GM12878 (cell line): ENCODE results near the gene SCN8A. TPM values are rescaled to one million over a fixed set of nuclear protein-coding genes. Genes with fewer than 3 reads are reported as not detected.

Experiments
- ATAC-seq: fragments of 200-7000 bp; cut with Tn5 transposase; 3 replicates; pipeline ENCODE4 v1.9.1; 2020; ENCODE audit warnings: mild to moderate bottlenecking, moderate library complexity
- BruUV-seq: library from RNA; stranded (reverse); fragments of 400-500 nt; replicated peaks from 2 replicates; lab custom pipeline; 2021; lab: Mats Ljungman, UMichigan
- CTCF ChIA-PET: fragments of 300-600 bp; sonication (Branson Sonifier 250); formaldehyde crosslinking; extraction: SDS; loops from one replicate; lab custom pipeline; 2021; ENCODE audit warnings: inconsistent platforms; lab: Yijun Ruan, JAX
- POLR2A ChIA-PET: fragments of 350-600 bp; formaldehyde crosslinking; extraction: SDS; loops from one replicate; lab custom pipeline; 2021; ENCODE audit warnings: inconsistent platforms; lab: Charles Lee
- RAD21 ChIA-PET: fragments of 300-600 bp; sonication (Branson Sonifier 250); formaldehyde crosslinking; loops from one replicate; lab custom pipeline; 2023; ENCODE audit warnings: antibody characterized with exemption; ENCODE audit not compliant: unreplicated experiment; lab: Charles Lee
- SMC1A ChIA-PET: fragments of 300-600 bp; sonication (Branson Sonifier 250); formaldehyde crosslinking; loops from one replicate; lab custom pipeline; 2023; ENCODE audit not compliant: unreplicated experiment, uncharacterized antibody; lab: Charles Lee
- DNase-seq: peaks from one replicate; pipeline ENCODE4 v3.0.0-alpha.2; 2011; ENCODE audit warnings: low read depth, low spot score
- FAIRE-seq: peaks from 3 replicates; lab custom pipeline; 2011; peaks lifted over from hg19 to GRCh38; lab: Jason Lieb, UNC
- H2AFZ ChIP-seq: 2 replicates; pipeline ENCODE4 v1.6.0; 2011; ENCODE audit warnings: low read depth, low read length, control low read depth; ENCODE audit not compliant: control insufficient read depth
- H3K27ac ChIP-seq: 2 replicates; pipeline ENCODE4 v1.5.1; 2011; ENCODE audit warnings: control low read depth; ENCODE audit not compliant: control insufficient read depth, insufficient read depth
- H3K27me3 ChIP-seq, 2 experiments: replicated peaks in 1 of 2; 2 replicates each; pipeline versions ENCODE4 v1.6.0 to v1.6.1; 2011; ENCODE audit warnings: low read length in 1 of 2; ENCODE audit not compliant: control insufficient read depth in 2 of 2, insufficient read depth in 2 of 2
- H3K36me3 ChIP-seq, 2 experiments: 2 replicates each; pipeline ENCODE4 v1.5.1; 2011; ENCODE audit warnings: low read length in 1 of 2; ENCODE audit not compliant: control insufficient read depth in 2 of 2, insufficient read depth in 2 of 2
- H3K4me1 ChIP-seq: 2 replicates; pipeline ENCODE4 v1.6.1; 2011; ENCODE audit warnings: mild to moderate bottlenecking, low read length, moderate library complexity, mixed read lengths; ENCODE audit not compliant: control insufficient read depth, insufficient read depth
- H3K4me2 ChIP-seq: 2 replicates; pipeline ENCODE4 v1.6.0; 2011; ENCODE audit warnings: control low read depth; ENCODE audit not compliant: control insufficient read depth, insufficient read depth
- H3K4me3 ChIP-seq: fragments of 200-600 bp; sonication (generic); 2 replicates; pipeline ENCODE4 v1.5.1; 2016
- H3K79me2 ChIP-seq: 2 replicates; pipeline ENCODE4 v1.6.0; 2011; ENCODE audit warnings: low read length; ENCODE audit not compliant: control insufficient read depth, insufficient read depth
- H3K9ac ChIP-seq: 2 replicates; pipeline ENCODE4 v1.8.0; 2011; ENCODE audit warnings: low read length, control low read depth, mixed read lengths; ENCODE audit not compliant: control insufficient read depth, insufficient read depth
- H3K9me3 ChIP-seq: replicated peaks from 3 replicates; pipeline ENCODE4 v1.5.1; 2011; ENCODE audit warnings: mild to moderate bottlenecking, low read length; ENCODE audit not compliant: control insufficient read depth, insufficient read depth
- H4K20me1 ChIP-seq: 2 replicates; pipeline ENCODE4 v1.6.0; 2011; ENCODE audit not compliant: control insufficient read depth, insufficient read depth
- CBFB ChIP-seq: IDR thresholded peaks from 2 replicates; pipeline ENCODE4 v1.6.1; 2016; ENCODE audit warnings: antibody characterized with exemption, low read depth
- EP300 ChIP-seq, 2 experiments: fragments of 150-350 bp in 1 of 2; IDR thresholded peaks; 2 replicates each; pipeline ENCODE4 v1.6.1; 2011 to 2012; ENCODE audit warnings: low read depth in 2 of 2, low read length in 2 of 2, borderline replicate concordance in 1 of 2, improper control_type of control experiment in 1 of 2, inconsistent platforms in 1 of 2; ENCODE audit not compliant: control insufficient read depth in 1 of 2
- EZH2 ChIP-seq: IDR thresholded peaks from 2 replicates; pipeline ENCODE4 v1.6.1; 2012; ENCODE audit warnings: low read depth, mild to moderate bottlenecking, control low read depth, inconsistent platforms, low read length, borderline replicate concordance; ENCODE audit not compliant: control insufficient read depth
- HCFC1 ChIP-seq: fragments of 150-350 bp; IDR thresholded peaks from 2 replicates; pipeline ENCODE4 v1.6.1; 2014; ENCODE audit warnings: low read length
- HDAC6 ChIP-seq: fragments of 200-600 bp; sonication (generic); IDR thresholded peaks from one replicate; pipeline ENCODE4 v1.8.0; 2017; ENCODE audit warnings: antibody characterized with exemption; ENCODE audit not compliant: unreplicated experiment
- IKZF1 ChIP-seq: fragments of 450-650 bp; conservative IDR thresholded peaks from 2 replicates; pipeline ENCODE4 v1.6.1; 2017; ENCODE audit warnings: antibody characterized with exemption, mild to moderate bottlenecking
- IKZF2 ChIP-seq, 2 experiments: fragments of 450-650 bp; IDR thresholded peaks; 2 replicates each; pipeline ENCODE4 v1.6.1; 2017; ENCODE audit warnings: mild to moderate bottlenecking in 2 of 2, moderate library complexity in 2 of 2
- MYB ChIP-seq: fragments of 150-350 bp; IDR thresholded peaks from 2 replicates; pipeline ENCODE4 v1.6.1; 2014; ENCODE audit warnings: mild to moderate bottlenecking, low read depth, low read length, borderline replicate concordance
- MYC ChIP-seq: IDR thresholded peaks from 2 replicates; pipeline ENCODE4 v1.6.1; 2011; ENCODE audit warnings: mild to moderate bottlenecking, low read length, moderate library complexity, inconsistent platforms; ENCODE audit not compliant: insufficient read depth, insufficient replicate concordance, insufficient read length, severe bottlenecking
- POLR2AphosphoS2 ChIP-seq: IDR thresholded peaks from 2 replicates; pipeline ENCODE4 v1.6.1; 2011; ENCODE audit warnings: low read depth, mild to moderate bottlenecking, low read length, improper control_type of control experiment, moderate library complexity
- RUNX3 ChIP-seq: IDR thresholded peaks from 2 replicates; pipeline ENCODE4 v1.6.1; 2012; ENCODE audit warnings: low read length, inconsistent platforms
- SPI1 ChIP-seq: IDR thresholded peaks from 2 replicates; pipeline ENCODE4 v1.6.1; 2011; ENCODE audit warnings: low read depth, mild to moderate bottlenecking, low read length, moderate library complexity, borderline replicate concordance; ENCODE audit not compliant: insufficient read depth
- TCF7 ChIP-seq: IDR thresholded peaks from 2 replicates; pipeline ENCODE4 v1.6.1; 2014; ENCODE audit warnings: antibody characterized with exemption, borderline replicate concordance
- WGBS: methylation state at CpG from one replicate; pipeline ENCODE4 v1.1.6; 2016; ENCODE audit warnings: low lambda C conversion rate; ENCODE audit not compliant: insufficient replicate concordance, insufficient coverage; ENCODE audit errors: missing lambda C conversion rate; 5-methylcytosine and 5-hydroxymethylcytosine counted together
- in situ Hi-C: fragments of 300-500 bp; cut with MboI; formaldehyde crosslinking; loops from 9 replicates; pipeline ENCODE4 v1.14.3; 2018; ENCODE audit warnings: mixed read lengths
- intact Hi-C: fragments of 100-400 bp; cut with micrococcal nuclease; formaldehyde crosslinking; loops from one replicate; pipeline ENCODE4 v1.14.2; 2022; ENCODE audit not compliant: unreplicated experiment
- polyA plus RNA-seq, 11 experiments: library from polyadenylated mRNA; depleted of rRNA in 4 of 11; unstranded in 6 of 11; stranded (reverse) in 5 of 11; fragments of >200 nt; fragmentation: Nextera tagmentation in 4 of 11; fragmentation: Illumina TruSeq in 1 of 11; extraction: Ambion mirVana in 4 of 11; extraction: Trizol in 1 of 11; gene quantifications; 1 replicate in 1 of 11; 2 replicates in 10 of 11; pipeline versions ENCODE4 v1.2.1 to v1.2.3, GENCODE V29; 2011 to 2016; ENCODE audit warnings: inconsistent platforms in 2 of 11, missing spikeins in 2 of 11, low read depth in 1 of 11
- total RNA-seq, 4 experiments: library from RNA; depleted of rRNA in 3 of 4; stranded (reverse); fragments of >200 nt in 3 of 4; fragmentation: Illumina TruSeq in 1 of 4; extraction: Trizol in 1 of 4; gene quantifications; 2 replicates each; pipeline versions ENCODE4 v1.2.1 to v1.2.3, GENCODE V29; 2013 to 2021
- TF ChIP-seq, protein P1 (sequence below): fragments of 450-650 bp; IDR thresholded peaks from 2 replicates; pipeline ENCODE4 v1.6.1; 2018; ENCODE audit warnings: borderline replicate concordance, mild to moderate bottlenecking; ENCODE audit not compliant: partially characterized antibody
- TF ChIP-seq, protein P2 (sequence below): fragments of 150-350 bp; IDR thresholded peaks from 2 replicates; pipeline ENCODE4 v1.6.1; 2014; ENCODE audit warnings: mild to moderate bottlenecking, low read depth, low read length
- TF ChIP-seq, protein P3 (sequence below): fragments of 450-650 bp; IDR thresholded peaks from 2 replicates; pipeline ENCODE4 v1.6.1; 2017; ENCODE audit warnings: mild to moderate bottlenecking, low read depth, inconsistent platforms; ENCODE audit not compliant: poor library complexity, severe bottlenecking

SCN8A gene
- total and polyA plus RNA-seq, 10 of the 15 experiments (the other 5 are each of a cell fraction or from before 2014, with no cell fraction given), result 0.02 to 0.23 (median 0.06) TPM; not detected in 2

DNA sequence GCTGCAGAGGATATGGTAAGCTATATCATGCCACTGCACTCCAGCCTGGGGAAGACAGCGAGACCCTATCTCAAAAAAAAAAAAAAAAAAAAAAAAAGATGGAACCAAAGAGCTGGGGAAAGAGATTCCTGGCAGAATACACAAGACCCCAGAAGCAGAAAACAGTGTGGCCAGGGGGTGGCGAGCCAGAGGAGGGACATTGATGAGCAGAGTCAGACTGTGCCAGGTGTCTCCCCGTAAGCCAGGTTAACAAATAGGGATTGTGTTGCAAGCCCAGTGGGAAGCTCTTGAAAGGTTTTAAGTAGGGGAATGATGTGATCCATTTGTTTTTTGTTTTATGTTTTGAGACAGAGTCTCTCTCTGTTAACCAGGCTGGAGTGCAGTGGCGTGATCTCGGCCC lies 201.4 kb downstream of the SCN8A start (continued):
- TF ChIP-seq, protein P1, sequence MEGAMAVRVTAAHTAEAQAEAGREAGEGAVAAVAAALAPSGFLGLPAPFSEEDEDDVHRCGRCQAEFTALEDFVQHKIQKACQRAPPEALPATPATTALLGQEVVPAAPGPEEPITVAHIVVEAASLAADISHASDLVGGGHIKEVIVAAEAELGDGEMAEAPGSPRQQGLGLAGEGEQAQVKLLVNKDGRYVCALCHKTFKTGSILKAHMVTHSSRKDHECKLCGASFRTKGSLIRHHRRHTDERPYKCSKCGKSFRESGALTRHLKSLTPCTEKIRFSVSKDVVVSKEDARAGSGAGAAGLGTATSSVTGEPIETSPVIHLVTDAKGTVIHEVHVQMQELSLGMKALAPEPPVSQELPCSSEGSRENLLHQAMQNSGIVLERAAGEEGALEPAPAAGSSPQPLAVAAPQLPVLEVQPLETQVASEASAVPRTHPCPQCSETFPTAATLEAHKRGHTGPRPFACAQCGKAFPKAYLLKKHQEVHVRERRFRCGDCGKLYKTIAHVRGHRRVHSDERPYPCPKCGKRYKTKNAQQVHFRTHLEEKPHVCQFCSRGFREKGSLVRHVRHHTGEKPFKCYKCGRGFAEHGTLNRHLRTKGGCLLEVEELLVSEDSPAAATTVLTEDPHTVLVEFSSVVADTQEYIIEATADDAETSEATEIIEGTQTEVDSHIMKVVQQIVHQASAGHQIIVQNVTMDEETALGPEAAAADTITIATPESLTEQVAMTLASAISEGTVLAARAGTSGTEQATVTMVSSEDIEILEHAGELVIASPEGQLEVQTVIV, result no peak
- TF ChIP-seq IKZF2 (IDR thresholded peaks at IDR 0.05) (no peak), EZH2 (no peak), IKZF1 (no peak)
- TF ChIP-seq, protein P2, sequence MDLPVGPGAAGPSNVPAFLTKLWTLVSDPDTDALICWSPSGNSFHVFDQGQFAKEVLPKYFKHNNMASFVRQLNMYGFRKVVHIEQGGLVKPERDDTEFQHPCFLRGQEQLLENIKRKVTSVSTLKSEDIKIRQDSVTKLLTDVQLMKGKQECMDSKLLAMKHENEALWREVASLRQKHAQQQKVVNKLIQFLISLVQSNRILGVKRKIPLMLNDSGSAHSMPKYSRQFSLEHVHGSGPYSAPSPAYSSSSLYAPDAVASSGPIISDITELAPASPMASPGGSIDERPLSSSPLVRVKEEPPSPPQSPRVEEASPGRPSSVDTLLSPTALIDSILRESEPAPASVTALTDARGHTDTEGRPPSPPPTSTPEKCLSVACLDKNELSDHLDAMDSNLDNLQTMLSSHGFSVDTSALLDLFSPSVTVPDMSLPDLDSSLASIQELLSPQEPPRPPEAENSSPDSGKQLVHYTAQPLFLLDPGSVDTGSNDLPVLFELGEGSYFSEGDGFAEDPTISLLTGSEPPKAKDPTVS, result no peak
- TF ChIP-seq, all 136 proteins: peak for 0

DNA sequence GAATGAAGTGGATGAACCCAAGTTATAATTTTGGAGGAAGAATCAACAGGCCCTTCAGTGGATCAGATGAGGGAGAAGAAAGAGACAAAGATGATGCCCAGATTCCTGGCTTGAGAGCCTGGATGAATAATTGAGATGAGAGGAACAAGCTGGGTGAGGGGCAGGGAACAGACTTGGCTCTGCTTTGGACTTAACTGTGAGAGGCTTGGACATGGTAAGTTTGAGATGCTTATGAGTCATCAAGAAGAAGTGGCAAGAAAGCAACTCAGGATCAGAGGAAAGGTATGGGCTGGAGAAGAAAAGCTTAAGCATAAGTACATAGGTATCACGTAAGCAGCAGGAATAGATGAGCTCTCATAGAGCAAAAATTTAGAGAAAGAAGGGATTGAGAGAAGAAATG lies 202.2 kb downstream of the SCN8A start:
- Histone ChIP-seq H3K36me3 (no peaks in the 10 kb centered on the region), H3K9ac (no peak overlapping the region), H4K20me1 (no peaks in the 10 kb centered on the region), H3K27me3 (0 out of 4 replicates have a peak, but pooled peaks cover 0 to 1% of the 10 kb centered on the region in 2 experiments), H3K4me3 (no peak overlapping the region), H3K4me1 (no peaks in the 10 kb centered on the region), H2AFZ (no peak overlapping the region), H3K9me3 (no peaks in the 10 kb centered on the region), H3K27ac (no peak overlapping the region), H3K4me2 (no peak overlapping the region), H3K79me2 (no peaks in the 10 kb centered on the region)
- CTCF ChIA-PET, result no interaction called here
- intact Hi-C loops, result no loop called here
- 28% methylated on average over 1 of the region's 1 CpG for WGBS
- in situ Hi-C loops, result no loop called here
- SMC1A ChIA-PET, result no interaction called here
- no TSS peak for BruUV-seq
- DNase-seq, result no peak
- no peak for ATAC-seq
- RAD21 ChIA-PET, result no interaction called here
- POLR2A ChIA-PET, result no interaction called here
- FAIRE-seq, result no peak
- no peak for TF ChIP-seq RUNX3
- TF ChIP-seq, protein P3, sequence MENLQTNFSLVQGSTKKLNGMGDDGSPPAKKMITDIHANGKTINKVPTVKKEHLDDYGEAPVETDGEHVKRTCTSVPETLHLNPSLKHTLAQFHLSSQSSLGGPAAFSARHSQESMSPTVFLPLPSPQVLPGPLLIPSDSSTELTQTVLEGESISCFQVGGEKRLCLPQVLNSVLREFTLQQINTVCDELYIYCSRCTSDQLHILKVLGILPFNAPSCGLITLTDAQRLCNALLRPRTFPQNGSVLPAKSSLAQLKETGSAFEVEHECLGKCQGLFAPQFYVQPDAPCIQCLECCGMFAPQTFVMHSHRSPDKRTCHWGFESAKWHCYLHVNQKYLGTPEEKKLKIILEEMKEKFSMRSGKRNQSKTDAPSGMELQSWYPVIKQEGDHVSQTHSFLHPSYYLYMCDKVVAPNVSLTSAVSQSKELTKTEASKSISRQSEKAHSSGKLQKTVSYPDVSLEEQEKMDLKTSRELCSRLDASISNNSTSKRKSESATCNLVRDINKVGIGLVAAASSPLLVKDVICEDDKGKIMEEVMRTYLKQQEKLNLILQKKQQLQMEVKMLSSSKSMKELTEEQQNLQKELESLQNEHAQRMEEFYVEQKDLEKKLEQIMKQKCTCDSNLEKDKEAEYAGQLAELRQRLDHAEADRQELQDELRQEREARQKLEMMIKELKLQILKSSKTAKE, result no peak
- TF ChIP-seq HDAC6, result no peak
- TF ChIP-seq HCFC1, result no peak
- no peak for TF ChIP-seq CBFB
- no peak for TF ChIP-seq SPI1
- TF ChIP-seq POLR2AphosphoS2, result no peak
- no peak for TF ChIP-seq EP300 (IDR thresholded peaks at IDR 0.05; ENCODE audit: borderline replicate concordance in 1 of 2, control insufficient read depth in 1 of 2, low read depth in 2 of 2, low read length in 2 of 2)
- no peak for TF ChIP-seq TCF7
- no peak for TF ChIP-seq MYB
- TF ChIP-seq MYC, result no peak
